Natural killer cell (primary cell): Measurements from ENCODE around the gene PCGF3. TPM values are rescaled to one million over a fixed set of nuclear protein-coding genes. Genes with fewer than 3 reads are reported as not detected.
A peak's percentile ranks its signal among the peaks of the same experiment; 100 is the strongest.

ENCODE experiments used
- ATAC-seq, 3 donors: fragments of 150-1000 bp in 2 of 3; fragments of 200-7000 bp in 1 of 3; cut with Tn5 transposase; 1 replicate in 1 of 3; 2 replicates in 2 of 3; pipeline ENCODE4 v1.10.0; 2021; ENCODE audit warnings: mild to moderate bottlenecking in 2 of 3, moderate library complexity in 2 of 3
- DNase-seq, 2 donors: peaks; one replicate each; pipeline versions ENCODE4 v3.0.0 to v3.0.0-alpha.2; 2013 to 2021; ENCODE audit warnings: mixed read lengths in 1 of 2
- H3K27ac ChIP-seq: one replicate; pipeline ENCODE4 v1.5.1; 2013; ENCODE audit warnings: mild to moderate bottlenecking, low read length
- H3K27me3 ChIP-seq: one replicate; pipeline ENCODE4 v1.6.1; 2013; ENCODE audit warnings: low read length; ENCODE audit not compliant: control insufficient read depth, insufficient read depth
- H3K36me3 ChIP-seq: one replicate; pipeline ENCODE4 v1.6.1; 2013; ENCODE audit warnings: low read length; ENCODE audit not compliant: control insufficient read depth, insufficient read depth
- H3K4me1 ChIP-seq: one replicate; pipeline ENCODE4 v1.6.1; 2013; ENCODE audit warnings: low read length; ENCODE audit not compliant: control insufficient read depth, insufficient read depth
- H3K4me3 ChIP-seq: one replicate; pipeline ENCODE4 v1.5.1; 2013; ENCODE audit warnings: low read length
- H3K9me3 ChIP-seq: one replicate; pipeline ENCODE4 v1.6.1; 2013; ENCODE audit warnings: low read length; ENCODE audit not compliant: control insufficient read depth, insufficient read depth
- H3K27ac Mint-ChIP-seq, 2 donors: one replicate each; pipeline ENCODE4 v1.8.0; 2022; ENCODE audit warnings: mild to moderate bottlenecking in 2 of 2, mixed read lengths in 2 of 2, moderate library complexity in 1 of 2
- H3K27me3 Mint-ChIP-seq, 2 donors: one replicate each; pipeline ENCODE4 v1.8.0; 2022; ENCODE audit warnings: low read depth in 2 of 2, mixed read lengths in 2 of 2
- H3K36me3 Mint-ChIP-seq: one replicate; pipeline ENCODE4 v1.8.0; 2022; ENCODE audit warnings: mixed read lengths
- H3K4me1 Mint-ChIP-seq, 2 donors: one replicate each; pipeline ENCODE4 v1.8.0; 2022; ENCODE audit warnings: mixed read lengths in 2 of 2
- H3K4me3 Mint-ChIP-seq: one replicate; pipeline ENCODE4 v1.8.0; 2022; ENCODE audit warnings: mild to moderate bottlenecking, moderate library complexity, mixed read lengths
- H3K9me3 Mint-ChIP-seq, 2 donors: one replicate each; pipeline ENCODE4 v1.8.0; 2022; ENCODE audit warnings: mixed read lengths in 2 of 2
- WGBS: methylation state at CpG from one replicate; pipeline ENCODE4 v1.1.7; 2013; ENCODE audit warnings: missing lambda C conversion rate; ENCODE audit not compliant: insufficient coverage; 5-methylcytosine and 5-hydroxymethylcytosine counted together
- intact Hi-C: fragments of 100-400 bp; cut with micrococcal nuclease; formaldehyde crosslinking; loops from one replicate; pipeline ENCODE4 v1.14.2; 2022
- total RNA-seq, 4 donors: library from RNA; stranded (reverse); fragments of 120-200 nt in 1 of 4; gene quantifications; one replicate each; pipeline versions ENCODE4 v1.2.3 to v1.2.4, GENCODE V29; 2013 to 2022
- TF ChIP-seq, protein P1 (sequence below): fragments of 200-600 bp; IDR thresholded peaks from one replicate; pipeline ENCODE4 v1.8.0; 2022; ENCODE audit warnings: antibody characterized with exemption

PCGF3 gene
- total RNA-seq, 3 donors from 2014 or later (not counting 1 experiment from before 2014, with no cell fraction given) = 71.2 to 101 (median 97.2) TPM

DNA sequence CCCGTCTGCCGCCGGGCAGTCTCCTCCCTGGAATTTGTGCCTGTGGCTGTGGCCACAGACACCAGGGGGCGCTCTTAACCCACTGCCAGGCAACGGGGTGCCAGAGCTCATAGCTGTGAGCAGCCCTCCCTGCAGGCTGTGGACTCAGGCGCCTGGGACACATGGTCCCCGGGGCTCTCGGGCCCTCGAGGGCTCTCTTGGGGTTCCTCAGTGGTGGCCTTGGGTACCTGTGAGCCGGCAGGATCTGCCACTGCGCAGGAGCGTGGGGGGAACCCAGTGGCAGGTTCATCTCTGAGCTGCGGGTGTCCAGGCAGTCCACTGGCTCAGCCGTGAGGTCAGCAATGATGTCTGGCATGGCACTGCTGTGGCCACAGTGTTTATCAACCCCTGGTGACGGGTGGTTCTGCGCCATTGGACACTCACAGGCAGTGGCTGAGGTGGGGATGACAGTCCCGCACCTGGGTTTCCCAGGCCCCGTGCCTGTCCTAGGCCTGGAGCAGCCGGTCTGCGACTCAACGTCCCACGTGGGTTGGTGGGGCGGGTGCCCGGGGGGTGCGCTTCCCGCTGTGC, 37.2 kb downstream of the PCGF3 start:
- no peaks in the 10 kb centered on the region for H3K27me3 Mint-ChIP-seq
- peak overlapping the region; percentile 43 to 47 for H3K27ac Mint-ChIP-seq
- no peak overlapping the region for H3K4me3 Mint-ChIP-seq
- DNase-seq (peak; percentile 55 to 85), ATAC-seq (peak; percentile 77 to 89 (median 86))
- TF ChIP-seq, protein P1, sequence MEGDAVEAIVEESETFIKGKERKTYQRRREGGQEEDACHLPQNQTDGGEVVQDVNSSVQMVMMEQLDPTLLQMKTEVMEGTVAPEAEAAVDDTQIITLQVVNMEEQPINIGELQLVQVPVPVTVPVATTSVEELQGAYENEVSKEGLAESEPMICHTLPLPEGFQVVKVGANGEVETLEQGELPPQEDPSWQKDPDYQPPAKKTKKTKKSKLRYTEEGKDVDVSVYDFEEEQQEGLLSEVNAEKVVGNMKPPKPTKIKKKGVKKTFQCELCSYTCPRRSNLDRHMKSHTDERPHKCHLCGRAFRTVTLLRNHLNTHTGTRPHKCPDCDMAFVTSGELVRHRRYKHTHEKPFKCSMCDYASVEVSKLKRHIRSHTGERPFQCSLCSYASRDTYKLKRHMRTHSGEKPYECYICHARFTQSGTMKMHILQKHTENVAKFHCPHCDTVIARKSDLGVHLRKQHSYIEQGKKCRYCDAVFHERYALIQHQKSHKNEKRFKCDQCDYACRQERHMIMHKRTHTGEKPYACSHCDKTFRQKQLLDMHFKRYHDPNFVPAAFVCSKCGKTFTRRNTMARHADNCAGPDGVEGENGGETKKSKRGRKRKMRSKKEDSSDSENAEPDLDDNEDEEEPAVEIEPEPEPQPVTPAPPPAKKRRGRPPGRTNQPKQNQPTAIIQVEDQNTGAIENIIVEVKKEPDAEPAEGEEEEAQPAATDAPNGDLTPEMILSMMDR = peak; percentile 74
- H3K36me3 Mint-ChIP-seq = no peaks in the 10 kb centered on the region
- Histone ChIP-seq H3K27me3 (no peaks in the 10 kb centered on the region), H3K4me1 (no peaks in the 10 kb centered on the region), H3K36me3 (peaks cover 3% of the 10 kb centered on the region), H3K27ac (no peak overlapping the region), H3K9me3 (no peaks in the 10 kb centered on the region), H3K4me3 (no peak overlapping the region)
- H3K4me1 Mint-ChIP-seq = peaks cover 7 to 15% of the 10 kb centered on the region in 2 donors
- intact Hi-C loops = loop anchor here (2.0 to 5.0 kb wide), 2 partner anchors 244 to 609 kb away; partner anchors contain the start of gene IDUA
- H3K9me3 Mint-ChIP-seq = no peaks in the 10 kb centered on the region
- WGBS = 73% methylated on average over 26 of the region's 26 CpGs

DNA sequence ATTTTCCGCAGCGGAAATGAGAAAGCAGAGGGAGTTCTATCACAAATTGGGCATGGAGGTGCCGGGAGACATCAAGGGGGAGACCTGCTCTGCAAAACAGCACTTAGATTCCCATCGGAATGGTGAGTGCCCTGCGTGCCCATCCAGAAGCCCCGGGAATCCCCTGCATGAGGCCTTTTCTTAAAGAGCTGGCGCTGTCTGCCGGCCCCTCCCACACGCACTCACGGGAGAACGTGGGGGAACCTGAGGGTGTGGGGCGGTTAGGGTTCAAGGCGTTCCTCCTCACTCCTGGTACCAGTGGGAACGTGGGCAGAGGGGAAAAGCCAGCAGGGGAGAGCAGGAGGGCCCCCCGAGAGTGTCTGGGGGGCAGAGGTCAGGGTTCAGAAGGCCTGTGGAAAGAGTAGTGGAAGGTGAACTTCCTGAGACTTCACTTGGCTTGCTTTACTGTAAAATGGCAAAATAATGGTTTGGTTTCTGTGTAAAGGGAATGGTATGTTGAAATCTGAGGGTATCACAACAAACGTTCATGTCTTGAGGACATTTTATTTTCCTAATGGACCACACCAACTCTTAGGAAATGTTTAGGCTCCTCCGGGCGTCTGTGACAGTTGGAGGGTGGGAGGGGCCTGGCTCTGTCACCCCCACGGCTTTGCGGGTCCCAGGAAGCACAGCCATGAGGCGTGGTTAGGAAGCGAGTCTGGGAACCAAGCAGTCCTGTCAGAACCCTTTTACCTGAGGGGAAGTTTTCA, 38.0 kb downstream of the PCGF3 start:
- Mint-ChIP-seq H3K9me3 (no peaks in the 10 kb centered on the region), H3K4me3 (no peak overlapping the region), H3K36me3 (no peaks in the 10 kb centered on the region), H3K27ac (peak overlapping the region in 1 of 2 donors; percentile 50), H3K27me3 (no peaks in the 10 kb centered on the region), H3K4me1 (peaks cover 7 to 15% of the 10 kb centered on the region in 2 donors)
- TF ChIP-seq, protein P1 = no peak
- no peak overlapping the region for H3K4me3 ChIP-seq
- no peaks in the 10 kb centered on the region for H3K9me3 ChIP-seq
- WGBS = 90% methylated on average over 22 of the region's 22 CpGs
- no peaks in the 10 kb centered on the region for H3K27me3 ChIP-seq
- H3K36me3 ChIP-seq = no peaks in the 10 kb centered on the region
- DNase-seq (no peak), ATAC-seq (no peak)
- intact Hi-C loops = loop anchor here (2.0 to 5.0 kb wide), 2 partner anchors 243 to 609 kb away; partner anchors contain the start of gene IDUA
- no peaks in the 10 kb centered on the region for H3K4me1 ChIP-seq
- no peak overlapping the region for H3K27ac ChIP-seq

DNA sequence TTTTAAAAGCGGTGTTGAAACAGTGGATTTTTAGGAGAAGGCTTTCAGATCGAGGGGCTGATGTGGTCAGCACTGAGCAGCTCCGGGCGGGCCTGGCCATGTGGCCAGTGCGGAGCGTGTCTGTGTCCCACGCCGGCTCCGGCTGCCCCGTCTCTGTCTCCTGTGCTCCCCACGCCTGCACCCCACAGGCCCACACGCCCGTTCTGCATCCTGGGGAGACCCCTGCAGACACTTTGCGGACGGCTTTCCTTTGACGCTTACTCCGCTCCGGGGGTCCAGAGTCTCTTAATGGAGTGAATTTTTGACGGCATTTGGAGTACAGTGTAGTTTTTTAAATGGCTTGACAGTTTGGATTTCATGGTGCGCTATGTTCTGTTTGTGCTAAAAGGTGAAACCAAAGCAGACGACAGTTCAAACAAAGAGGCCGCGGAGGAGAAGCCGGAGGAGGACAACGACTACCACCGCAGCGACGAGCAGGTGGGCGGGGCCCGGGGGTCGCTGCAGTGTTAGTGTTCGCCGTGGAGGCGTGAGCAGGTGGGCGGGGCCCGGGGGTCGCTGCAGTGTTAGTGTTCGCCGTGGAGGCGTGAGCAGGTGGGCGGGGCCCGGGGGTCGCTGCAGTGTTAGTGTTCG, 38.7 kb downstream of the PCGF3 start:
- no peaks in the 10 kb centered on the region for H3K9me3 ChIP-seq
- Mint-ChIP-seq H3K27ac (peak overlapping the region; percentile 46 to 48), H3K4me1 (peaks cover 7 to 15% of the 10 kb centered on the region in 2 donors), H3K36me3 (no peaks in the 10 kb centered on the region), H3K27me3 (no peaks in the 10 kb centered on the region), H3K9me3 (no peaks in the 10 kb centered on the region), H3K4me3 (no peak overlapping the region)
- no peak overlapping the region for H3K27ac ChIP-seq
- H3K36me3 ChIP-seq = no peaks in the 10 kb centered on the region
- no peaks in the 10 kb centered on the region for H3K27me3 ChIP-seq
- H3K4me1 ChIP-seq = no peaks in the 10 kb centered on the region
- no peak overlapping the region for H3K4me3 ChIP-seq
- WGBS = 96% methylated on average over 28 of the region's 44 CpGs
- no peak for ATAC-seq
- TF ChIP-seq, protein P1 = no peak
- no peak for DNase-seq
- intact Hi-C loops = loop anchor here (5.0 kb wide), 1 partner anchor 608 kb away; no protein-coding TSS in a partner anchor
